PC-3 (cell line): ENCODE measurements around the gene UBA5. TPM values are rescaled to one million over a fixed set of nuclear protein-coding genes. Genes with fewer than 3 reads are reported as not detected.

ENCODE experiments used
- ATAC-seq: fragments of 200-7000 bp; cut with Tn5 transposase; 2 replicates; pipeline ENCODE4 v1.9.1; 2020; ENCODE audit warnings: mild to moderate bottlenecking, moderate library complexity
- BruUV-seq: library from RNA; stranded (reverse); fragments of 400-500 nt; replicated peaks from 2 replicates; lab custom pipeline; 2021; lab: Mats Ljungman, UMichigan
- CTCF ChIA-PET: fragments of 300-600 bp; sonication (Branson Sonifier 250); formaldehyde crosslinking; loops from one replicate; lab custom pipeline; 2022; ENCODE audit warnings: antibody characterized with exemption; lab: Charles Lee
- POLR2A ChIA-PET: fragments of 300-600 bp; sonication (Branson Sonifier 250); formaldehyde crosslinking; loops from one replicate; lab custom pipeline; 2022; ENCODE audit warnings: antibody characterized with exemption; ENCODE audit not compliant: unreplicated experiment; lab: Charles Lee
- DNase-seq: peaks from one replicate; pipeline ENCODE4 v3.0.0-alpha.2; 2015
- H2AFZ ChIP-seq: fragments of 300-600 bp; sonication (generic); 2 replicates; pipeline ENCODE4 v1.6.0; 2016; ENCODE audit warnings: antibody characterized with exemption, low read length
- H3F3A ChIP-seq: fragments of 300-600 bp; sonication (generic); one replicate; pipeline ENCODE4 v1.6.0; 2017; ENCODE audit warnings: antibody characterized with exemption, low read length, control low read depth, mild to moderate bottlenecking; ENCODE audit not compliant: unreplicated experiment
- H3K27ac ChIP-seq: fragments of 300-600 bp; sonication (generic); 2 replicates; pipeline ENCODE4 v1.5.1; 2016; ENCODE audit warnings: mild to moderate bottlenecking, low read length
- H3K27me3 ChIP-seq: fragments of 300-600 bp; sonication (generic); 2 replicates; pipeline ENCODE4 v1.6.1; 2016; ENCODE audit warnings: low read length, mixed read lengths
- H3K36me3 ChIP-seq: fragments of 300-600 bp; sonication (generic); 2 replicates; pipeline ENCODE4 v1.6.1; 2016; ENCODE audit warnings: low read depth, mixed run types, low read length, mixed read lengths
- H3K4me1 ChIP-seq: fragments of 300-600 bp; sonication (generic); 2 replicates; pipeline ENCODE4 v1.5.1; 2016; ENCODE audit warnings: low read length; ENCODE audit not compliant: insufficient read depth
- H3K4me2 ChIP-seq: fragments of 300-600 bp; sonication (generic); 2 replicates; pipeline ENCODE4 v1.6.0; 2016; ENCODE audit warnings: low read length
- H3K4me3 ChIP-seq: fragments of 300-600 bp; sonication (generic); 2 replicates; pipeline ENCODE4 v1.5.1; 2016; ENCODE audit warnings: mild to moderate bottlenecking, low read length, mixed read lengths
- H3K79me2 ChIP-seq: fragments of 300-600 bp; sonication (generic); 2 replicates; pipeline ENCODE4 v1.6.1; 2017; ENCODE audit warnings: low read length, mixed read lengths
- H3K9ac ChIP-seq: fragments of 300-600 bp; sonication (generic); 2 replicates; pipeline ENCODE4 v1.6.0; 2016; ENCODE audit warnings: mild to moderate bottlenecking, low read length
- H3K9me2 ChIP-seq: fragments of 300-600 bp; sonication (generic); replicated peaks from 2 replicates; pipeline ENCODE4 v1.6.1; 2016; ENCODE audit warnings: mixed run types, low read length, mixed read lengths
- H3K9me3 ChIP-seq: fragments of 300-600 bp; sonication (generic); 2 replicates; pipeline ENCODE4 v1.6.1; 2016; ENCODE audit warnings: low read length, mixed read lengths
- H4K20me1 ChIP-seq: fragments of 300-600 bp; sonication (generic); 2 replicates; pipeline ENCODE4 v1.6.1; 2016; ENCODE audit warnings: low read length, mixed read lengths
- EZH2 ChIP-seq: fragments of 300-600 bp; sonication (generic); IDR thresholded peaks from one replicate; pipeline ENCODE4 v1.6.1; 2017; ENCODE audit warnings: antibody characterized with exemption, mild to moderate bottlenecking, low read length; ENCODE audit not compliant: unreplicated experiment
- EZH2phosphoT487 ChIP-seq: fragments of 300-600 bp; sonication (generic); IDR thresholded peaks from 2 replicates; pipeline ENCODE4 v1.6.1; 2018; ENCODE audit warnings: mild to moderate bottlenecking, antibody characterized with exemption, low read length, borderline replicate concordance
- intact Hi-C: fragments of 100-400 bp; cut with micrococcal nuclease; formaldehyde crosslinking; loops from 2 replicates; pipeline ENCODE4 v1.9.0; 2023
- total RNA-seq: library from RNA; depleted of rRNA; stranded (reverse); fragments of >200 nt; gene quantifications from 2 replicates; pipeline ENCODE4 v1.2.3, GENCODE V29; 2014
- TF ChIP-seq, protein P1 (sequence below): fragments of 300-600 bp; sonication (generic); conservative IDR thresholded peaks from 2 replicates; pipeline ENCODE4 v1.5.1; 2017; ENCODE audit warnings: antibody characterized with exemption, low read depth, mild to moderate bottlenecking, low read length

UBA5 gene
- total RNA-seq, 1 experiment from 2014 or later = 78.7 TPM

DNA sequence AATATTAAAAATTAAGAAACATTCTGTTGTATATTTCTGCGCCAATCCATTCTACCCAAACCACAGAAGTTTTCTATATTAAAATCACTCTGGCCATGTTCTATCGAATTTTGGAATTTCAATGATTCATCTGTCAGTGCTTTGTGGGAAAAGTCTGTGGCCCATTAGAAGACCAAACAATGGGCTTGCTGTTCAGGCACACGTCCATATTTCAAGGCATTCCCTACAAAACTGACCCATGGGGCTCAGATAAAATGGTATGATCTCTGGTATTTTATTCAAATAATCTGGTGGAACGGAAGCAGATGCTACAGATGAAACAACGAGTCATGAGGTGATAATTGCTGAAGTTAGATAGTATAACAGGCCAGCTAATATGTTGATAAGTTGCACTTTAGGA, 49.6 kb downstream of the UBA5 start:
- Histone ChIP-seq H3K9me3 (no peaks in the 10 kb centered on the region), H3K27ac (no peak overlapping the region), H4K20me1 (no peaks in the 10 kb centered on the region), H3K4me3 (no peak overlapping the region), H3K79me2 (no peaks in the 10 kb centered on the region), H3K9ac (no peak overlapping the region), H3K9me2 (no peaks in the 10 kb centered on the region), H3K4me1 (no peaks in the 10 kb centered on the region), H3K36me3 (no peaks in the 10 kb centered on the region), H3F3A (no peaks in the 10 kb centered on the region), H3K27me3 (no peaks in the 10 kb centered on the region), H2AFZ (no peak overlapping the region), H3K4me2 (no peak overlapping the region)
- BruUV-seq = no TSS peak
- ChIA-PET CTCF (no interaction called here), POLR2A (no interaction called here)
- intact Hi-C loops = no loop called here
- TF ChIP-seq, protein P1, sequence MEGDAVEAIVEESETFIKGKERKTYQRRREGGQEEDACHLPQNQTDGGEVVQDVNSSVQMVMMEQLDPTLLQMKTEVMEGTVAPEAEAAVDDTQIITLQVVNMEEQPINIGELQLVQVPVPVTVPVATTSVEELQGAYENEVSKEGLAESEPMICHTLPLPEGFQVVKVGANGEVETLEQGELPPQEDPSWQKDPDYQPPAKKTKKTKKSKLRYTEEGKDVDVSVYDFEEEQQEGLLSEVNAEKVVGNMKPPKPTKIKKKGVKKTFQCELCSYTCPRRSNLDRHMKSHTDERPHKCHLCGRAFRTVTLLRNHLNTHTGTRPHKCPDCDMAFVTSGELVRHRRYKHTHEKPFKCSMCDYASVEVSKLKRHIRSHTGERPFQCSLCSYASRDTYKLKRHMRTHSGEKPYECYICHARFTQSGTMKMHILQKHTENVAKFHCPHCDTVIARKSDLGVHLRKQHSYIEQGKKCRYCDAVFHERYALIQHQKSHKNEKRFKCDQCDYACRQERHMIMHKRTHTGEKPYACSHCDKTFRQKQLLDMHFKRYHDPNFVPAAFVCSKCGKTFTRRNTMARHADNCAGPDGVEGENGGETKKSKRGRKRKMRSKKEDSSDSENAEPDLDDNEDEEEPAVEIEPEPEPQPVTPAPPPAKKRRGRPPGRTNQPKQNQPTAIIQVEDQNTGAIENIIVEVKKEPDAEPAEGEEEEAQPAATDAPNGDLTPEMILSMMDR = no peak
- no peak for TF ChIP-seq EZH2phosphoT487
- TF ChIP-seq EZH2 = no peak
- DNase-seq (no peak), ATAC-seq (no peak)

DNA sequence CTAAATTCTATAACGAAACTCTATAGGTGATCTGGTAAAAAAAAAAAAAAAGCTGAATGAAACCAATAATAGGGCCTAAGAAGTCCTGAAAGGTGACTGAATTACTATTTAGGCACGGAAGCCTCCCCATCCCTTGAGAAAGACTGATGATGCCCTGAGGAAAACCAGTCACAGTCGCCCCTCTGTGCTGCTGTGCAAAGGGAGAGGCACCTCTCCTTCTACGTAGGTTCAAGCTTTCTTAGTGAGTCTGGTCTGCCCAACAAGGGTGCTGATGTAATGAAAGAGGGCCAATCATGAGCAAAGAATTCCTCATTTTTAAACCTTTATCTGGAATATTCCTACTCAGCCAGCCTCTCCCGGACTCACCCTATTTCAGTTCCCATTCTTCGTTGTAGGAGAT, 50.2 kb downstream of the UBA5 start:
- DNase-seq = no peak
- no peak for ATAC-seq
- TF ChIP-seq EZH2phosphoT487 = no peak
- no peak for TF ChIP-seq EZH2
- TF ChIP-seq, protein P1 = no peak
- H3K27ac ChIP-seq = no peak overlapping the region
- no peak overlapping the region for H3K4me3 ChIP-seq
- no peaks in the 10 kb centered on the region for H3K4me1 ChIP-seq
- ChIA-PET CTCF (no interaction called here), POLR2A (no interaction called here)
- H3K9me2 ChIP-seq = no peaks in the 10 kb centered on the region
- no peak overlapping the region for H3K9ac ChIP-seq
- no peaks in the 10 kb centered on the region for H3F3A ChIP-seq
- H3K36me3 ChIP-seq = no peaks in the 10 kb centered on the region
- no peak overlapping the region for H3K4me2 ChIP-seq
- no peaks in the 10 kb centered on the region for H3K9me3 ChIP-seq
- no peaks in the 10 kb centered on the region for H3K27me3 ChIP-seq
- BruUV-seq = no TSS peak
- intact Hi-C loops = no loop called here
- H4K20me1 ChIP-seq = no peaks in the 10 kb centered on the region
- no peak overlapping the region for H2AFZ ChIP-seq
- H3K79me2 ChIP-seq = no peaks in the 10 kb centered on the region

DNA sequence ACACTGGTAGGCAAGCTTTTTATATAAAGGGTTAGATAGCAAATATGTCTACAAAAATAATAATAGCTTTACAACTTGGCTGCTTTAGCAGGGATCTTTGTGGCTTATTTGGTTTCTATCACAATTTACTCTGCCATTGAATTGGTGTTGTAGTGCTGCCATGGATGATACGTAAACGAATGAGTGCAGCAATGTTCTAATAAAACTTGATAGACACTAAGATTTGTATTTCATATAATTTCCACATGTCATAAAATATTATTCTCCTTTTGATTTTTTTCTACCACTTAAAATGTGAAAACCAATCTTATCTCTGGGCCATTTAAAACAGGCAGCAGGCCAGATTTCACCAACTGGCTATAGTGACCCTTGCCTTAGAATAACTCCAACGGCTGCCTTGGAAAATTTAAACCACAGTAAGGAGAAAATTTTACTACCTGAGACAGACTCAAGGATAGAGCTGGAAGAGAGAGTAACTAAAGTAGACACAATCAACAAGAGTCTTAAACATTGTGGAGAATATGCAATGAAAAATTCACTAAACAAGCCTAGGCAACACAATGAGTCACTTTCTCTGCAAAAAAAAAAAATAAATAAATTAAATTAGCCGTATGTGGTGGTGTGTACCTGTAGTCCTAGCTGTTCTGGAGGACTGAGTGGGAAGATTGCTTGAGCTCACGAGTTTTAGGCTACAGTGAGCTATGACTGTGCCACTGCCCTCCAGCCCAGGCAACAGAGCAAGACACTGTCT, 54.0 kb downstream of the UBA5 start:
- Histone ChIP-seq H3K9ac (no peak overlapping the region), H3K79me2 (no peaks in the 10 kb centered on the region), H3K27me3 (no peaks in the 10 kb centered on the region), H3K36me3 (no peaks in the 10 kb centered on the region), H2AFZ (no peak overlapping the region), H3K4me3 (no peak overlapping the region), H3K27ac (no peak overlapping the region), H4K20me1 (no peaks in the 10 kb centered on the region), H3K9me3 (no peaks in the 10 kb centered on the region), H3K4me2 (no peak overlapping the region), H3F3A (no peaks in the 10 kb centered on the region), H3K4me1 (no peaks in the 10 kb centered on the region), H3K9me2 (no peaks in the 10 kb centered on the region)
- TF ChIP-seq EZH2 = no peak
- TF ChIP-seq, protein P1 = no peak
- TF ChIP-seq EZH2phosphoT487 = no peak
- ChIA-PET POLR2A (no interaction called here), CTCF (no interaction called here)
- DNase-seq (no peak), ATAC-seq (no peak)
- intact Hi-C loops = no loop called here
- no TSS peak for BruUV-seq
